Renal cortical epithelial cell (primary cell): Measurements from ENCODE around the gene GHITM. TPM values are rescaled to one million over a fixed set of nuclear protein-coding genes. Genes with fewer than 3 reads are reported as not detected.
"Not testable (repeated sequence)": the region's sequence is repeated elsewhere in the genome, so short reads cannot be mapped to it uniquely, and the experiment has no call there.

Source experiments
- DNase-seq: peaks from one replicate; pipeline ENCODE4 v3.0.0-alpha.2; 2011; ENCODE audit warnings: low read depth
- total RNA-seq: library from RNA; depleted of rRNA; stranded (reverse); fragments of >200 nt; gene quantifications from 2 replicates; pipeline ENCODE4 v1.2.3, GENCODE V29; 2014

Gene GHITM
- total RNA-seq, 1 donor from 2014 or later, result 215 TPM

- no peak for DNase-seq
Measured at GRCh38 chr10:84176836-84177474, 37.6 kb downstream of the GHITM start.

- DNase-seq, result no peak
Measured at GRCh38 chr10:84177541-84178141, 38.3 kb downstream of the GHITM start.

DNA sequence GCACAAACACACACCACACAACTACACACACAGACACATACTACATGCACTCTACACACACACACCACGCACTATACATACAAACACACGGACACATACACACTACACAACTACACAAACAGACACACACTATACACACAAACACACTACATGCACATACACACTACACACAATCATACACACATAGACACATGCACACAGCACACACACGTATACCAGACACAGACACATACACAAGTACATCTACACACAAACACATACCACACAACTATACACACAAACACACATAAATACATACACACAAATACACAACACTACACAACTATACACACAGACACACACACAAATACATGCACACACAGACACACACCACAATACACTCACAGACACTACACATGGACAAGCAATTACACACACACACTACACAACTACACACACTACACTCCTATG, 38.9 kb downstream of the GHITM start:
- no peak for DNase-seq

DNA sequence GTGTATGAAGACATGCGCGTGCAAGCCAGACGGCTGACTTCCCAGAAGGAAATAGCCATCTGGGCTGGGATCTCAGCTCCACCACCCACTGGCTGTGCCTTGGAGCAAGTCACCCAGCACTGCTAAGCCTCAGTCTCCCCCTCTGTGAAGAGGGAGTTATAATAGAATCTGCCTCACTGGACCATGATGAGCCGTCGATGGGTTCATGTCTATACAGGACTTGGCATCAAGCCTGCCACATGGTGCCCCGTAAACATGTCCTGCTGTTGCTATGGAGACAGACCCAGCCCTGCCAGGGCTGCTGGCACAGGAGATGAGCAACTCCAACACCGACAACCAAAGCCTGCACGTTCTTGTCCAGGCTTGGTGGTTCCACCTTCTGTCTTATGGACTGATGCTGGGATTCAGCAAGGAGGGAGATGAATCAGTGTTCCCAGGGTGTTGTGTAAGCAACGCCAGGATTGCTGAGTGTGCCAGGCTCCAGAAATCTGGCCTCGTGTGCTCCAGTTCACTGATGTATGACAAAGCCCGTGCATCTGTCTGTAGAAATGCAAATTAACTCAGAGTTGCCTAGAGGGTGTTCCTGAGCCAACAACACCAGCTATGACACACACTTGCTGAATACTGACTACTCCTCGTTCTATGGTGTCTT, 39.9 kb downstream of the GHITM start:
- peak; percentile 99 for DNase-seq

DNA sequence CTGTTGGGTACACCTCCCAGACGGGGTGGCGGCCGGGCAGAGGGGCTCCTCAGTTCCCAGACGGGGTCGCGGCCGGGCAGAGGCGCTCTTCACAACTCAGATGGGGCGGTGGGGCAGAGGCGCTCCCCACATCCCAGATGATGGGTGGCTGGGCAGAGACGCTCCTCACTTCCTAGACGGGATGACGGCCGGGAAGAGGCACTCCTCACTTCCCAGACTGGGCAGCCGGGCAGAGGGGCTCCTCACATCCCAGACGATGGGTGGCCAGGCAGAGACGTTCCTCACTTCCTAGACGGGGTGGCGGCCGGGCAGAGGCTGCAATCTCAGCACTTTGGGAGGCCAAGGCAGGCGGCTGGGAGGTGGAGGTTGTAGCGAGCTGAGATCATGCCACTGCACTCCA, 41.1 kb downstream of the GHITM start:
- not testable (repeated sequence) for DNase-seq

DNA sequence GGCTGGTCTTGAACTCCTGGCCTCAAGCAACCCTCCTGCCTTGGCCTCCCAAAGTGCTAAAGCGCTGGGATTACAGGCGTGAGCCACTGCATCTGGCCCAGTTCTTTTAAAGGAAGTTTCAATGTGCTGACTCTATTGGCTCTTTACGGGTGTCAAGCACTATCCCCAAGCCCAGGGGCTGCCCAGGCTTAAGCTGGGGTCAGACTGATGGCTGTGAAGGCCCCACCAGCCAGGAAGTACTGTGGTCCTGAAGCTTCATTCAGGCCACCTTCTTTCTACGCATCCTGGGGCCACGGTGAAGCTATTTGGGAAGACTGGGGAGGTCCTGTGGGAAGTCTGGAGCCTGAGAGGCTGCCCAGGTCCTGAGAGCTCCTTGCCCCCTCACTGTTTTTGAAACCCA, 42.3 kb downstream of the GHITM start:
- DNase-seq, result no peak

GRCh38 chr10:84184517-84184916, 45.2 kb downstream of the GHITM start:
- DNase-seq, result no peak

- DNase-seq, result no peak
Measured at GRCh38 chr10:84185526-84186175, 46.3 kb downstream of the GHITM start.

- DNase-seq, result no peak
Measured at GRCh38 chr10:84188815-84189214, 49.5 kb downstream of the GHITM start.

DNA sequence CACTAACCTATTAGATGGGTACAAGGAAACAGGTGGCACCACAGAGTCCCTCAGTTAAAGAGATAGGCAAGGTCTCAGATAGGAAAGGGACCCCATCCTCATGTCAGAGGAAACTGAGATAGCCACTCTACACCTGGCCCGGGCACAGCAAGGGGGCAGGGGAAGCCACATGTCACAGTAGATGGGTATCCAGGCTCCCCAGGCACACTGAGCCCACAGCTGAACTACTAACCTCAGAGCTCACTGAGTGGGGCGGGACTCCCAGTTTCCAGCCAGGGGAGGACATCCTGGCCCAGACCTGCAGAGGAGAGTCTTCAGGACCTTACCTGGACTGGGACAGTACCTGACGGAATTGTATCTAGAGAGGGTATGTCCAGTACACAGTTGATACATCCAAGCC, 51.3 kb downstream of the GHITM start:
- no peak for DNase-seq

- DNase-seq, result no peak
Measured at GRCh38 chr10:84191106-84191505, 51.8 kb downstream of the GHITM start.

- no peak for DNase-seq
Measured at GRCh38 chr10:84193327-84193726, 54.0 kb downstream of the GHITM start.

DNA sequence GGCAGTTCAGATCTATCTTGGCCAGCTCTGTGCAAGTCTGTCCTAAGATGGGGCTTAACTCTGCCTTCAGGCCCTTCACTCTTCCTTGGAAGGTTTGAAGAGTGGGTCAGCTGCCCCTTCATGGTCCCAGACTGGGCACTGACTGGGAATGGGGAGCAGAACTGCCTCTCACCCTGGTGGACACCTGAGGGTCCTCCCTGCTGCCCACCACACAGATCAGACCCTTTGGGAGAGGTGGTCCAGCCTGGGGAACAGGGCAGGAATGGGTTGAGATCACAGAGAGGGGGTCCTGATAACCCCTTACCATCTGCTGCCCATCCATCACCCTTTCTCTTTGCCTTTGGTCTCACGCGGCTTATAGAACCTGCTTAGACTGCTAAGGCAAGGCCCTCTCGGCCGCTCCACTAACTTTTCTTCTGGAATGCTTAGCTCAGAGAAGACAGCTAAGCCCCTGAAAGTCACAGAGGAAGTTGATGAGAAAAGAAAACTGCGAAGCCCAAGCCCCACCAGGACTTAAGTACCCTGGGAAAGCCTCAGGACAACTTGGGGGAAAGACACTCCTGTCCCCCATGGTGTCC, 54.6 kb downstream of the GHITM start:
- no peak for DNase-seq

DNA sequence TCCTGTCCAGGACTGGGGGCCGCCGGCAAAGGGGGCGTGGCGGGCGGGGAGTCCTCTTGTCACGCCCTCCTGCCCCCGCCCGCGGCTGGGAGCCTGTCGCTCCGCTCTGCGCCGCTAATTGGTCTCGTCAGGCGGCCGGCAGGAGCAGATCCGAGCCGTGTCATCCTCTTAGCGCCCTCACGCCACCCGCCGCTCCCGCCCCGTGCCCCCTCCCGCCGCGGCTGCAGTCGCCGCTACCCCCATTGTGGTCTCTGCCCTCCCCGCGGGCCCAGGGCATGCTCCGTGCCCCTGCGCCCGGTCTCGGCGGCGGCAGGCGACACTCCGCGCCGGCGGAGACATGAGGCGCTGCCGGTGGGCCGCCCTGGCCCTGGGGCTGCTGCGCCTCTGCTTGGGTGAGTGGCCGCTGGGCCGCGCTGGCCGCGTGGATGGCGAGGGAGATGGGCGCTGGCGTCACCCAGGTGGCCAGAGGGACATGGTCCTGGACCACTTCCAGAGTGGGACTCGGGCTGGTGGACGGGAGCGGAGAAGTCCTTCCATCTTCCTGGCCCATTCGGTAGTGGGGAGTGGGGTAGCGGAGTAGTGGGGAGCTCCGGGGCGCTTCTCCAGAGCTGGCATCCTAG, 55.2 kb downstream of the GHITM start, which contains the start of gene CDHR1:
Gene CDHR1, plus strand, starts transcription at position 114 of the 620 bp plus-strand sequence. Its CDS starts 224 bp downstream, at position 338.
- DNase-seq, result no peak

GRCh38 chr10:84195044-84195830, 55.9 kb downstream of the GHITM start:
- no peak for DNase-seq

GRCh38 chr10:84196083-84196482, 56.8 kb downstream of the GHITM start:
- DNase-seq, result no peak

GRCh38 chr10:84196941-84197340, 57.6 kb downstream of the GHITM start:
- no peak for DNase-seq

- no peak for DNase-seq
Measured at GRCh38 chr10:84197643-84198042, 58.3 kb downstream of the GHITM start.

- no peak for DNase-seq
Measured at GRCh38 chr10:84198206-84198915, 59.1 kb downstream of the GHITM start.

GRCh38 chr10:84200537-84201243, 61.4 kb downstream of the GHITM start:
- no peak for DNase-seq
